Lower lobe of right lung (tissue), 2 donors: ENCODE data around the gene MTOR. TPM values are rescaled to one million over a fixed set of nuclear protein-coding genes. Genes with fewer than 3 reads are reported as not detected.

Source experiments
- ATAC-seq, 2 donors: fragments of 200-7000 bp; cut with Tn5 transposase; one replicate each; pipeline ENCODE4 v1.9.1; 2020 to 2022; ENCODE audit warnings: mild to moderate bottlenecking in 2 of 2, moderate library complexity in 2 of 2
- DNase-seq: peaks from one replicate; pipeline ENCODE4 v3.0.0-alpha.2; 2020
- H3K27ac ChIP-seq: fragments of 200-600 bp; one replicate; pipeline ENCODE4 v1.8.0; 2022
- H3K27me3 ChIP-seq: fragments of 200-600 bp; one replicate; pipeline ENCODE4 v1.8.0; 2022; ENCODE audit warnings: low read depth
- H3K36me3 ChIP-seq: fragments of 200-600 bp; one replicate; pipeline ENCODE4 v1.8.0; 2022; ENCODE audit warnings: mild to moderate bottlenecking
- H3K4me1 ChIP-seq: fragments of 200-600 bp; one replicate; pipeline ENCODE4 v1.8.0; 2022
- H3K4me3 ChIP-seq: fragments of 200-600 bp; one replicate; pipeline ENCODE4 v1.8.0; 2022; ENCODE audit warnings: mild to moderate bottlenecking
- H3K9me3 ChIP-seq: fragments of 200-600 bp; one replicate; pipeline ENCODE4 v1.8.0; 2022
- intact Hi-C: fragments of 100-400 bp; cut with DNase I; formaldehyde crosslinking; loops from one replicate; pipeline ENCODE4 v1.11.0; 2022
- total RNA-seq: library from RNA; stranded (reverse); fragmentation: NEBNext Ultra II Directional; extraction: Animal tissue kit (Norgen Biotek cat#: 25700); gene quantifications from one replicate; pipeline ENCODE4 v1.2.1, GENCODE V29; 2021
- TF ChIP-seq, protein P1 (sequence below): fragments of 200-600 bp; IDR thresholded peaks from one replicate; pipeline ENCODE4 v1.8.0; 2022; ENCODE audit warnings: antibody characterized with exemption, mild to moderate bottlenecking
- donor health status: DM: no; HTN: yes; CAD: no; lungs with severe emphysema.

Gene MTOR
- total RNA-seq, 1 donor from 2014 or later = 33.7 TPM

DNA sequence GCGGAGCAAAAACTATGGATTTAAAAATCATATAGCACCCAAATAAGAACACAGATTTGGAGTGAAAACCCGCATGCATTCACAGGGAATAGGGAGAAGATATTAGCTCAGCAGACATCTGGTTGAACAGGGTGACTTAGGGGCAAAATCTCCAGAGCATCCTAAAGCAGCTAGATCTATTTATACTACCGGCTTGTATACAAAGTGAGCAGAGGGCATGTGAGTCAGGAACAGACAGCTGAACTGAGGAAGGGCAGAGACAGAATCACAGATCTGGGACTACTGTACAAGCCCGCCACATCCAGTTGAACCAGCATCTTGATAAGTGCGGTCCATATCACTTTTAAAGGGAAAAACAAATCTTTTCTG is 127.5 kb downstream of the MTOR start:
- H3K4me1 ChIP-seq = no peaks in the 10 kb centered on the region
- H3K9me3 ChIP-seq = no peaks in the 10 kb centered on the region
- TF ChIP-seq, protein P1, sequence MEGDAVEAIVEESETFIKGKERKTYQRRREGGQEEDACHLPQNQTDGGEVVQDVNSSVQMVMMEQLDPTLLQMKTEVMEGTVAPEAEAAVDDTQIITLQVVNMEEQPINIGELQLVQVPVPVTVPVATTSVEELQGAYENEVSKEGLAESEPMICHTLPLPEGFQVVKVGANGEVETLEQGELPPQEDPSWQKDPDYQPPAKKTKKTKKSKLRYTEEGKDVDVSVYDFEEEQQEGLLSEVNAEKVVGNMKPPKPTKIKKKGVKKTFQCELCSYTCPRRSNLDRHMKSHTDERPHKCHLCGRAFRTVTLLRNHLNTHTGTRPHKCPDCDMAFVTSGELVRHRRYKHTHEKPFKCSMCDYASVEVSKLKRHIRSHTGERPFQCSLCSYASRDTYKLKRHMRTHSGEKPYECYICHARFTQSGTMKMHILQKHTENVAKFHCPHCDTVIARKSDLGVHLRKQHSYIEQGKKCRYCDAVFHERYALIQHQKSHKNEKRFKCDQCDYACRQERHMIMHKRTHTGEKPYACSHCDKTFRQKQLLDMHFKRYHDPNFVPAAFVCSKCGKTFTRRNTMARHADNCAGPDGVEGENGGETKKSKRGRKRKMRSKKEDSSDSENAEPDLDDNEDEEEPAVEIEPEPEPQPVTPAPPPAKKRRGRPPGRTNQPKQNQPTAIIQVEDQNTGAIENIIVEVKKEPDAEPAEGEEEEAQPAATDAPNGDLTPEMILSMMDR = no peak
- intact Hi-C loops = no loop called here
- H3K36me3 ChIP-seq = peaks cover 95% of the 10 kb centered on the region
- no peaks in the 10 kb centered on the region for H3K27me3 ChIP-seq
- DNase-seq = no peak
- H3K4me3 ChIP-seq = no peak overlapping the region
- no peak overlapping the region for H3K27ac ChIP-seq
- no peak for ATAC-seq

DNA sequence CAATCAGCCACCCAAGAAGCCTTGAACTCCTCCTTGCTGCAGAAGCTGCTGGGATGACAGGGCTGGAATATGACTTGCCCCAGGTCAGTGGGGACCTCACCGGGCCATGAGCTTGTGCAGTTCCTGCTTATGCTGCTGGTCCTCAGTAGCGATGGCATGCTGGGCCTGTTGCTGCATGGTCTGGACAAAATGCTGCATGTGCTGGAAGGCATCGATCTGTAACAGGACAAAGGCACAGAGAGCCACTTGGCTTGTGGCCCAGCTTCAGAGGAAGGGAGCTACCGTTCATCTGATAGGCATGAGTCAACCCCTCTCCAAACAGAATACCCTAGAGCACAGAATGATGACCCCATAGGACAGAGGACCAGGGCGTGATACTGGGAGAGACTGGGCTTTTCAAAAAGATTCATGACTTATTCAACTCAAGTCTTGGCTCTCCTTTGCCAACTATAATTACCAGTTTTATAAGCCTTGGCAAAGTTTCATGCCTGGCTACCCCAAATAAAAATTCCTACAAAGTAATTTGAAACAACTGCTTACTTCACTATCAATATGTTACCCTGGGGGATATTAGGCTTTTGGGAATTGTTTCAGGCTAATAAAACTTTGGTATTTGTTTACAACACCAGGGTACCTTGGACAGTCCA is 128.0 kb downstream of the MTOR start:
- peaks cover 95% of the 10 kb centered on the region for H3K36me3 ChIP-seq

DNA sequence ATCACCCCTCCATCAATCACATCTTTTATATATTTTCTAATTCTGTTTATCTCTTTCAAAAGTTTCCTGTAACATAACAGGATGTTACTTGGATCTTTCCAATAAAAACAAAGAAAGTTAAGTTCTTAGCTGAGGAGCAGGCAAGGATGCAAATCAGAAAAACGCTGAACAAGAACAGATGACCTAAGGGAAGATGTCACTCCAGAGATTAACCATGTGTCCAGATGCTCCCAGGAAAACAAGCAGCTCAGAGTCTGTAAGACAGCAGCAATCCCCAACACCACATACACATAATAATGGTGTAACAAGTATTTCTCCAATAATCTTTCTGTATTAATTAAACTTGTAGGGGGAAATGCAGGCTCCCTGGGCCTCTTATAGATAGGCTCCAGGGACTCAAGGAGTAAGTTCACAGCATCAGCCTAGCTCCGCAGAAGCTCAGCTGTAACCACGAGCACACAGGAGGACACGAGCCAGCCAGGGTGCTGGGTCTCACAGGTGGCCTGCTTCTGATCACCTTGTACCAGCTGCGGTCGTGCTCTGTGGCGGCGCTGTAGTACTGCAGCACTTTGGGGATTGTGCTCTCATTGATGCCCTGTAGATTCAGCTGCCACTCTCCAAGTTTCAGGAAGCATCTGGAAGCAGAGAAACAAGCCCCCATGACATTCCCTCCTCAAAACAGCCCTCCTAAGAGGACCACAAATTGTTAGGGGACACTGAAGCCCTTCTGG is 129.6 kb downstream of the MTOR start:
- DNase-seq (no peak), ATAC-seq (no peak)
- Histone ChIP-seq H3K9me3 (no peaks in the 10 kb centered on the region), H3K27me3 (no peaks in the 10 kb centered on the region), H3K4me3 (no peak overlapping the region), H3K36me3 (peaks cover 95% of the 10 kb centered on the region), H3K4me1 (no peaks in the 10 kb centered on the region), H3K27ac (no peak overlapping the region)
- intact Hi-C loops = no loop called here
- TF ChIP-seq, protein P1 = no peak

More for the DNA sequence above, 128.0 kb downstream of the MTOR start:
- Histone ChIP-seq H3K27ac (no peak overlapping the region), H3K27me3 (no peaks in the 10 kb centered on the region), H3K4me3 (no peak overlapping the region), H3K9me3 (no peaks in the 10 kb centered on the region), H3K4me1 (no peaks in the 10 kb centered on the region)
- DNase-seq = no peak
- intact Hi-C loops = no loop called here
- TF ChIP-seq, protein P1 = no peak
- ATAC-seq = no peak

DNA sequence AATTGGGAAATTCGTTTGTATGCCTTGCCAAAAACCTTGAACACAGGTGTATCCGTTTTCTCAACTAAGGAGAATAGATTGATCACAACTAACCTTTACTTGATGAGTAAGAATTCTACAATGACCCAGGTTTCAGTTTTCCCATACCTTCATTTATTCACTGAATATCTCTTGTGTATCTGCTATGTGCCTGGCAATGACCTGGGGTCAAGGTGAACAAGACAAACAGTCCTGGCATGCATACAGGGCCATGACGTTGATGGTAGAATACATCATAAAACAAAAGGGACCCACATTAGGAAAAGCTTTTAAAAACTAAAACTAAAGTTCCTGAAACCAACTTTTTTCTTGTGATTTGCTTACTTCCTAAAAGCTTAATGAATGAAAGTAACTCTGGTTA is 130.5 kb downstream of the MTOR start:
- H3K4me3 ChIP-seq = no peak overlapping the region
- no peak overlapping the region for H3K27ac ChIP-seq
- no peaks in the 10 kb centered on the region for H3K27me3 ChIP-seq
- intact Hi-C loops = no loop called here
- TF ChIP-seq, protein P1 = no peak
- H3K36me3 ChIP-seq = peaks cover 98% of the 10 kb centered on the region
- no peaks in the 10 kb centered on the region for H3K4me1 ChIP-seq
- no peaks in the 10 kb centered on the region for H3K9me3 ChIP-seq
- DNase-seq (no peak), ATAC-seq (no peak)

DNA sequence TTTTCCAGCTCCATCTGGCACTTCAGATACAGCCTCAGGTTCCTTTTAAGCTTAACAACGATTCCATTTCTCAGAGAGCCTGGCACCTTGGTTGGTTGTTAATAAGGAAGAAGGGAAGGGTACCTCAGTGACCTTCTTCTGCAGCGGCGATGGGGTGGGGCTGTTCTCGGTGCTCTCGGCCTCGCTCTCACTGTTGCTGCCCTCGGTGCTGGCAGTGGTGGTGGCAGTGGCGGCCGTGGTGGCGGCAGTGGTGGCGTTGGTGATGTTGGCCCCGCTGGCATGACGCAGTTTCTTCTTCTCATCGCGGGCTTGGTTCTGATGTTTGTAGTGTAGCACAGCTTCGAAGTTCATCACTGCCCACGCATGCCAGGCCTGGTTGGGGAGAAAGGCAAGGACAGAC is 131.9 kb downstream of the MTOR start:
- intact Hi-C loops = no loop called here
- Histone ChIP-seq H3K4me1 (no peaks in the 10 kb centered on the region), H3K27ac (no peak overlapping the region), H3K9me3 (no peaks in the 10 kb centered on the region), H3K36me3 (peaks cover 98% of the 10 kb centered on the region), H3K27me3 (no peaks in the 10 kb centered on the region), H3K4me3 (no peak overlapping the region)
- TF ChIP-seq, protein P1 = no peak
- DNase-seq (no peak), ATAC-seq (no peak)
